ENCODE data around the gene RPS5. TPM values are rescaled to one million over a fixed set of nuclear protein-coding genes. Genes with fewer than 3 reads are reported as not detected.
"Not testable (repeated sequence)": the region's sequence is repeated elsewhere in the genome, so short reads cannot be mapped to it uniquely, and the experiment has no call there.

The RPS5 gene
- total RNA-seq = 1,000 to 10,000 TPM; 1,806 to 1,853 TPM

GRCh38 chr19:58386576-58387337 lies at the start of gene RPS5:
Gene RPS5 (plus strand): TSS chr19:58387269. CDS start chr19:58388138, 869 bp downstream.
- CTCF ChIA-PET = no interaction called here
- Mint-ChIP-seq H3K27ac (peak within 1 kb of the TSS; percentile 96), H3K4me1 (ENCODE audit: low read depth) (peaks cover 35% of the 10 kb centered on the region), H3K36me3 (ENCODE audit: low read depth) (peaks cover 39% of the 10 kb centered on the region), H3K27me3 (ENCODE audit: low read depth) (no peaks in the 10 kb centered on the region), H3K4me3 (peak within 1 kb of the TSS; percentile 91), H3K9me3 (no peaks in the 10 kb centered on the region)
- peak; percentile 97 for DNase-seq
- intact Hi-C loops (cut with micrococcal nuclease) = loop anchor here (1.0 to 10.0 kb wide), 5 partner anchors 15 to 162 kb away; partner anchors contain the start of genes ZNF544, ZNF584 and ZNF8

GRCh38 chr19:58338336-58338735 lies 48.7 kb upstream of the RPS5 start:
- no peak overlapping the region for H3K27ac Mint-ChIP-seq
- no peaks in the 10 kb centered on the region for H3K4me1 Mint-ChIP-seq (ENCODE audit: low read depth)
- no peaks in the 10 kb centered on the region for H3K27me3 Mint-ChIP-seq (ENCODE audit: low read depth)
- peaks cover 11% of the 10 kb centered on the region for H3K9me3 Mint-ChIP-seq
- H3K36me3 Mint-ChIP-seq (ENCODE audit: low read depth) = peaks cover 37% of the 10 kb centered on the region
- intact Hi-C loops (cut with micrococcal nuclease) = no loop called here
- CTCF ChIA-PET = no interaction called here
- no peak for DNase-seq
- H3K4me3 Mint-ChIP-seq = no peak overlapping the region

GRCh38 chr19:58338825-58339558 lies 48.1 kb upstream of the RPS5 start:
- intact Hi-C loops (cut with micrococcal nuclease) = no loop called here
- Mint-ChIP-seq H3K27ac (no peak overlapping the region), H3K4me3 (no peak overlapping the region), H3K4me1 (ENCODE audit: low read depth) (no peaks in the 10 kb centered on the region), H3K9me3 (peaks cover 13% of the 10 kb centered on the region), H3K36me3 (ENCODE audit: low read depth) (peaks cover 37% of the 10 kb centered on the region), H3K27me3 (ENCODE audit: low read depth) (no peaks in the 10 kb centered on the region)
- DNase-seq = no peak
- CTCF ChIA-PET = no interaction called here

GRCh38 chr19:58345558-58345957 lies 41.5 kb upstream of the RPS5 start:
- CTCF ChIA-PET = no interaction called here
- Mint-ChIP-seq H3K4me3 (peak overlapping the region; percentile 68), H3K27me3 (ENCODE audit: low read depth) (peaks cover 3% of the 10 kb centered on the region), H3K4me1 (ENCODE audit: low read depth) (peaks cover 23% of the 10 kb centered on the region), H3K36me3 (ENCODE audit: low read depth) (peaks cover 11% of the 10 kb centered on the region), H3K27ac (no peak overlapping the region), H3K9me3 (peaks cover 1% of the 10 kb centered on the region)
- intact Hi-C loops (cut with micrococcal nuclease) = no loop called here
- no peak for DNase-seq

GRCh38 chr19:58346961-58347929 lies 39.8 kb upstream of the RPS5 start:
- H3K27ac Mint-ChIP-seq = peak overlapping the region; percentile 21
- H3K4me1 Mint-ChIP-seq (ENCODE audit: low read depth) = peaks cover 23% of the 10 kb centered on the region
- H3K9me3 Mint-ChIP-seq = peaks cover 1% of the 10 kb centered on the region
- H3K27me3 Mint-ChIP-seq (ENCODE audit: low read depth) = peaks cover 5% of the 10 kb centered on the region
- intact Hi-C loops (cut with micrococcal nuclease) = loop anchor here (1.0 kb wide), 1 partner anchor 15 kb away; the partner anchor contains the start of gene ZNF497
- peaks cover 6% of the 10 kb centered on the region for H3K36me3 Mint-ChIP-seq (ENCODE audit: low read depth)
- peak overlapping the region; percentile 87 for H3K4me3 Mint-ChIP-seq
- peak; percentile 69 for DNase-seq
- CTCF ChIA-PET = no interaction called here

- Mint-ChIP-seq H3K4me3 (peak overlapping the region; percentile 87), H3K4me1 (ENCODE audit: low read depth) (peaks cover 23% of the 10 kb centered on the region)
- intact Hi-C loops (cut with micrococcal nuclease); H3K36me3 Mint-ChIP-seq (ENCODE audit: low read depth); H3K27me3 Mint-ChIP-seq (ENCODE audit: low read depth); H3K27ac Mint-ChIP-seq; H3K9me3 Mint-ChIP-seq; DNase-seq: not testable (repeated sequence)
- CTCF ChIA-PET = interaction anchor here (0.6 to 0.7 kb wide), 2 partner anchors 120 to 129 kb away, joined by 3 to 4 read pairs; no protein-coding TSS in a partner anchor
Observed at GRCh38 chr19:58348080-58348479, 39.0 kb upstream of the RPS5 start.

- Mint-ChIP-seq H3K36me3 (ENCODE audit: low read depth) (peaks cover 9% of the 10 kb centered on the region), H3K27me3 (ENCODE audit: low read depth) (peaks cover 5% of the 10 kb centered on the region), H3K4me3 (no peak overlapping the region), H3K9me3 (no peaks in the 10 kb centered on the region), H3K27ac (no peak overlapping the region), H3K4me1 (ENCODE audit: low read depth) (peaks cover 23% of the 10 kb centered on the region)
- DNase-seq = no peak
- CTCF ChIA-PET = no interaction called here
- intact Hi-C loops (cut with micrococcal nuclease) = no loop called here
Observed at GRCh38 chr19:58349590-58349989, 37.5 kb upstream of the RPS5 start.

GRCh38 chr19:58350001-58350861 lies 36.8 kb upstream of the RPS5 start:
- H3K36me3 Mint-ChIP-seq (ENCODE audit: low read depth) = peaks cover 9% of the 10 kb centered on the region
- CTCF ChIA-PET = no interaction called here
- H3K27ac Mint-ChIP-seq = no peak overlapping the region
- H3K4me1 Mint-ChIP-seq (ENCODE audit: low read depth) = peaks cover 25% of the 10 kb centered on the region
- peaks cover 5% of the 10 kb centered on the region for H3K27me3 Mint-ChIP-seq (ENCODE audit: low read depth)
- no peak overlapping the region for H3K4me3 Mint-ChIP-seq
- DNase-seq = no peak
- no peaks in the 10 kb centered on the region for H3K9me3 Mint-ChIP-seq
- intact Hi-C loops (cut with micrococcal nuclease) = no loop called here

- peaks cover 5% of the 10 kb centered on the region for H3K27me3 Mint-ChIP-seq (ENCODE audit: low read depth)
- intact Hi-C loops (cut with micrococcal nuclease) = no loop called here
- no peaks in the 10 kb centered on the region for H3K9me3 Mint-ChIP-seq
- CTCF ChIA-PET = no interaction called here
- H3K4me3 Mint-ChIP-seq = no peak overlapping the region
- H3K36me3 Mint-ChIP-seq (ENCODE audit: low read depth) = peaks cover 9% of the 10 kb centered on the region
- no peak for DNase-seq
- H3K4me1 Mint-ChIP-seq (ENCODE audit: low read depth) = peaks cover 25% of the 10 kb centered on the region
- H3K27ac Mint-ChIP-seq = no peak overlapping the region
Observed at GRCh38 chr19:58350871-58351557, 36.1 kb upstream of the RPS5 start.

GRCh38 chr19:58351558-58351878 lies 35.6 kb upstream of the RPS5 start:
- intact Hi-C loops (cut with micrococcal nuclease) = no loop called here
- Mint-ChIP-seq H3K27ac (no peak overlapping the region), H3K4me3 (no peak overlapping the region), H3K4me1 (ENCODE audit: low read depth) (peaks cover 28% of the 10 kb centered on the region), H3K36me3 (ENCODE audit: low read depth) (peaks cover 9% of the 10 kb centered on the region), H3K27me3 (ENCODE audit: low read depth) (peaks cover 5% of the 10 kb centered on the region), H3K9me3 (no peaks in the 10 kb centered on the region)
- no peak for DNase-seq
- CTCF ChIA-PET = no interaction called here

All from activated naive CD4-positive, alpha-beta T cell treated with anti-CD3 and anti-CD28 coated beads for 36 hours (primary cell).